ENCODE data around the gene TIMP1.
A peak's percentile ranks its signal among the peaks of the same experiment; 100 is the strongest.
"Not testable (repeated sequence)": the region's sequence is repeated elsewhere in the genome, so short reads cannot be mapped to it uniquely, and the experiment has no call there.

TIMP1 gene

GRCh38 chrX:47603125-47603524, 20.9 kb downstream of the TIMP1 start:
- DNase-seq (ENCODE audit: low spot score); FAIRE-seq: not testable (repeated sequence)

DNA sequence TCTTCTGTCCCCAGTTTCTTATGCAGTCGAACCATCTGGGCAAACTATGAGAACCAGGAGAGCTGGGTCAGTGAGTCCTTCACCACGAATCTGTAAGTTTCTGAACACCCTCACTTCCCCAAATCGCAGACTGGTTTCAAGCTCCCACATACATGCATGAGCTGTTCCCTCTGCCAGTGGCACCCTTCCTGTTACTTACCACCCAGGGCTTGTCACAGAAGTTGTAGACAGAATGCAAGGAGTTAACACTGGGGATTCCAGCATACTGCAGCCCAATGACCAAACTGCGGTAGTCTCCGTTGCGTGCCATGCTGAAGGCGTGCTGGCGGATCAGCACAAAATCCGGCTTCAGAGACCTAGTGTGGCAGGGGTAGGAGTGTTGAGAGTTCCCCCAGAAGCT, 22.8 kb downstream of the TIMP1 start:
- FAIRE-seq, result no peak
- no peak for DNase-seq (ENCODE audit: low spot score)

DNA sequence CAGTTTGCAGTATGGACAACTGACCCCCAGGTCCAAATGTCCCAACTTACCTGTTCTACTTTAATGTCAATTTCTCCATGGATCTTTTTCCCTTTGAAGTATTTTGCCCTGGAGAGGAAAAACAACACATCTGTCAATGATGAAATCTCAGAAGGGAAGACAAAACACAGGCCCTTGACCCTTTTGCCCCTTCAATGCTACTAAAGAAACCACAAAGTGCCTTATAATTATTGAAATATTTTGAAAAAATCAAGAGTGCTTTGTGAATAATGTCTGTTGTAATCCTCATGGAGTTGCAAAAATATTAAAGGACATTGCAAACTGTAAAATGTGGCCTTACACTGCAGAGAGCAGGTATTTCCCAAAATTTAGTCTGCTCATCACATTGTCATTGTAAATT, 24.9 kb downstream of the TIMP1 start:
- FAIRE-seq, result no peak

DNA sequence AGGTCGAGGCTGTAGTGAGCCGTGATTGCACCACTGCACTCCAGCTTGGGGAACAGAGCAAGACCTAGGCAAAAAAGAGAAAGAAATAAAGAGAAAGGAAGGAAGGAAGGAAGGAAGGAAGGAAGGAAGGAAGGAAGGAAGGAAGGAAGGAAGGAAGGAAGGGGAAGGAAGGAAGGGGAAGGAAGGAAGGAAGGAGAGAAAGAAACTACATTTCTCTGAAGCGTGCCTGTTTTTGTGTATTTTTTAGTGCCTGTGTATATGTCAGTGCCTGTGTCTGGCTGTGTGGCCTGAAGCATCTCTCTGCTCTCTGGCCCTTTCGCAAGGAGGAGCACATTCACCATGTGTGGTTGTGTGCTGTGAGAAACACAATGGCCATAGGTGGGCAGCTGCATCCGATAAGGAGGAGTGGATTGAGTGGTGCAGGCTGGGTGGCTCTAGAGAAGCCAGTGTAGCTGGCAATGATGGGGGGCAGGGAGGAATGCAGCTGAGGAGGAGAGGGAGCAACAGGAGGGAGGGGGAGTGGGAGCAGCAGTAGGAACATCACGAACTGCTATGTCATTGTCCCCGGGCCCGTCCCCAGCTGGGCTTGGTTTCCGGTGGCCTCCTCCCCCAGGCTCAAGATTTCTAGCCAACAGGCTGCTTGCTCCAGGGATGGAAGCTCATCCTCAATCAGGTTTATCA, 26.0 kb downstream of the TIMP1 start:
- FAIRE-seq (no peak), DNase-seq (ENCODE audit: low spot score) (no peak)

More for the DNA sequence above, 24.9 kb downstream of the TIMP1 start:
- DNase-seq (ENCODE audit: low spot score), result no peak

- FAIRE-seq (no peak), DNase-seq (ENCODE audit: low spot score) (no peak)
Measured at GRCh38 chrX:47610511-47610910, 28.3 kb downstream of the TIMP1 start.

- DNase-seq (ENCODE audit: low spot score), result no peak
- no peak for FAIRE-seq
Measured at GRCh38 chrX:47611489-47611888, 29.3 kb downstream of the TIMP1 start.

- FAIRE-seq, result no peak
- DNase-seq (ENCODE audit: low spot score), result no peak
Measured at GRCh38 chrX:47611926-47612325, 29.7 kb downstream of the TIMP1 start.

DNA sequence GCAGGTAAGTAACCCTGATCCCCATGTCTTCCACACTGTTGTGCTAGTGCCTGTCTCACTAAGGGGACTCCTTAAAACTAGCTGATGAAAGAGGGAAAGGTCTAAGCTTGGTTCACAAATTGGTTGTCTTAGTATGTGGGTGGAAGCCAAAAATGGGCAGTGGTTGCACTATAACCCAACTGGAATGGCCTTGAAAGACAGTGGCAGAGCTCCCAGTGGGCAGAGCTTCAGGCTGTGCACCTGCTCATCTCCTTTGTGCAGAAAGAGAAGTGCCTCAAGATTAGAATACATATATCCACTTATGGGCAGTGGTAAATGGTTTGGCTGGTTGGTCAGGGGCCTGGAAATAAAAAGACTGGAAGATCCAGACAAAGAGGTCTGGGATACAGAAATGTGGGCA, 30.2 kb downstream of the TIMP1 start:
- FAIRE-seq, result no peak
- DNase-seq (ENCODE audit: low spot score), result no peak

- FAIRE-seq (no peak), DNase-seq (ENCODE audit: low spot score) (no peak)
Measured at GRCh38 chrX:47613082-47613481, 30.8 kb downstream of the TIMP1 start.

- DNase-seq (ENCODE audit: low spot score), result no peak
- no peak for FAIRE-seq
Measured at GRCh38 chrX:47614618-47615017, 32.4 kb downstream of the TIMP1 start.

- FAIRE-seq, result no peak
- no peak for DNase-seq (ENCODE audit: low spot score)
Measured at GRCh38 chrX:47618923-47619485, 36.8 kb downstream of the TIMP1 start.

DNA sequence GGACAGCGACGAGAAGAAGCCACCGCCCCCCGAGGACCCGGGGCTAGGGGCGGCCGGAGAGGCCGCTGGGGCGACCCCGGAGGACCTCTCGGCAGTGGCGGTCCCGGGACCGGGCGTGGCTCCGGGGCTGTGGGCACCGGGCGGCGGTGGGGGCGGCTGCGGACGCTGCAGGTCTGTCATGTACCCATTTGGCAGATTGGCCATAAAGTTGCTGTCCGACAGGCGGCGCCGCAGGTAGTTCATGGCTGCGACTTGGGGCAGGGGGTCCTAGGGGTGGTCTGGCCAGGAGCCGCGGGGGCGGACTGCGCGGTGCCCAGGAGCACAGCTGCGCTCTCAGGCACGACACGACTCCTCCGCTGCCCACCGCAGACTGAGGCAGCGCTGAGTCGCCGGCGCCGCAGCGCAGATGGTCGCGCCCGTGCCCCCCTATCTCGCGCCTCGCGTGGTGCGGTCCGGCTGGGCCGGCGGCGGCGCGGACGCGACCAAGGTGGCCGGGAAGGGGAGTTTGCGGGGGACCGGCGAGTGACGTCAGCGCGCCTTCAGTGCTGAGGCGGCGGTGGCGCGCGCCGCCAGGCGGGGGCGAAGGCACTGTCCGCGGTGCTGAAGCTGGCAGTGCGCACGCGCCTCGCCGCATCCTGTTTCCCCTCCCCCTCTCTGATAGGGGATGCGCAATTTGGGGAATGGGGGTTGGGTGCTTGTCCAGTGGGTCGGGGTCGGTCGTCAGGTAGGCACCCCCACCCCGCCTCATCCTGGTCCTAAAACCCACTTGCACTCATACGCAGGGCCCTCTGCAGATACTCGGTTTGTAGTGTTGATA, 37.5 kb downstream of the TIMP1 start, which contains the start of gene SYN1:
Gene SYN1, minus strand, starts transcription at position 372 of the 817 bp plus-strand sequence. Its CDS starts 129 bp downstream, at position 243.
- FAIRE-seq (peak; percentile 87), DNase-seq (ENCODE audit: low spot score) (peak; percentile 91)

DNA sequence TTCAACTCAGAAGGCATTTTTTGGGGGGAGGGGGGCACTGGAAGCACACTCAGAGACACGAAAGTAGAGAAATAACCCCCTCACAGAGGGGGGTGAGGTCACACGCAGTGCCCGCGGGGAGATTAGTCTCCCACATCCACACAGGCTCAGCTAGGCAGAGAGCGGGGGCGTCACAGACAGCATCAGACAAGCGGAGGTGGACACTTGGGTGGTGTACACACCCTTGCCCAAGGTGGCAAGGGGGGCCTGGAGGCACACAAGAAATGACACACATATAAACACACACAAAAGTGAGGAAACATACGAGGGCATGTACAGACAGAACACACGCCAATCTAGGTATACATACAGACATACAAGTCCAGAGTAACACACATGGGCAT, 38.1 kb downstream of the TIMP1 start:
- no peak for FAIRE-seq

DNA sequence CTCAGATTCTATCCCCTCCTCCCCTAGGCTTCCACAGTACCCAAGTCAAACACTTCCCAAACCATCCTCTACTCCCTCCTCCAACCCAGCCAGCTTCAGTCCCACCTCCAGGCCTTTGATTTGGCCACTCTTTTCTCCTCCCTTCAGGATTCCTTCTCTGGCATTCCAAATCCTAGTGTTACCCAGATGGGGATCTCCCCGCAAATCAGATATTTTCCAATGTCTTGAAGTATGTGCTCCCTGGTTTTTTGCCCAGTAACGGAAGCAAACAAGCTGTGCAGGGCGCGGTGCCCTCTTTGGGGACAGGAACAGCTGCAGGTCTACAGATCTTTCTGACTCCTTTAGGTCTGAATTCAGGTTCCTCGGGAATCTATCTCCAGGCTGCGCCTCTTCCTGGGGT, 39.6 kb downstream of the TIMP1 start:
- FAIRE-seq (no peak), DNase-seq (ENCODE audit: low spot score) (no peak)

More for the DNA sequence above, 38.1 kb downstream of the TIMP1 start:
- no peak for DNase-seq (ENCODE audit: low spot score)

- DNase-seq (ENCODE audit: low spot score) (peak; percentile 67), FAIRE-seq (no peak)
Measured at GRCh38 chrX:47623540-47624027, 41.3 kb downstream of the TIMP1 start.

DNA sequence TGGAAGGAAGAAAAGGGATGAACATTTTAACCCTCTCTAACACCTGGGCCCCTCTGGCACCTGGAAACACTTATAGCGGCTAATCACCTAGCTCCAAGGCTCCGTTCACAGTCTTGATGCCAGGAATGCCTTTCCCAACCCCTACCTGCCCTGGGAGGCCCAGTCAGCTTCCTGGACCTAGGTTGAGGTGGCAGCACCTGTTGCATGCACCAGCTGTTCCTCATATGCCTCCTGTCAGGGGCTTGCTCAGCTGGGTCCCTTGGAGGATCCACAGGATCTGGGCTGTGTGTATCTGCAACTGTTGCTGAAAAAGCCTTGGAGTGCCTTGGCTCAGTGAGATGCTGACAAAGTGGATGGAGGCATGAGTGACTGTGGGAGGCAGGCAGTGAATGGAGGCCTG, 43.1 kb downstream of the TIMP1 start:
- DNase-seq (ENCODE audit: low spot score), result no peak
- no peak for FAIRE-seq

DNA sequence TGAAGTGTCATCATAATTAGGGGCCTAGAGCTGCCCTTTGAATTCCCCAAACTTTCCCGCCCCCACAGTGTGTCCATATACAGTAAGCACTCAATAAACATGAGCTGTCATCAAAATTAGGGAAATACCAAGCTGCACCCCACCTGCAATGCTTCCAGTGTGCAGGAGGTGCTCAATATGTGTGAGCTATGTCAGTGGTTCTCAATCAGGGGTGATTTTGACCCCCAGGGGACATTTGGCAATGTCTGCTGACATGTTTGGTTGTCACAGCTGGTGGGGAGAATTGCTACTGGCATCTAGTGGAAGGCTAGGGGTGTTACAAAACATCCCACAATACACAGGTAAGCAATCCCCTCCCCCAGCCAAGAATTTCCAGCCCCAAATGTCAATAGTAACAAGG, 46.7 kb downstream of the TIMP1 start:
- FAIRE-seq (no peak), DNase-seq (ENCODE audit: low spot score) (no peak)

DNA sequence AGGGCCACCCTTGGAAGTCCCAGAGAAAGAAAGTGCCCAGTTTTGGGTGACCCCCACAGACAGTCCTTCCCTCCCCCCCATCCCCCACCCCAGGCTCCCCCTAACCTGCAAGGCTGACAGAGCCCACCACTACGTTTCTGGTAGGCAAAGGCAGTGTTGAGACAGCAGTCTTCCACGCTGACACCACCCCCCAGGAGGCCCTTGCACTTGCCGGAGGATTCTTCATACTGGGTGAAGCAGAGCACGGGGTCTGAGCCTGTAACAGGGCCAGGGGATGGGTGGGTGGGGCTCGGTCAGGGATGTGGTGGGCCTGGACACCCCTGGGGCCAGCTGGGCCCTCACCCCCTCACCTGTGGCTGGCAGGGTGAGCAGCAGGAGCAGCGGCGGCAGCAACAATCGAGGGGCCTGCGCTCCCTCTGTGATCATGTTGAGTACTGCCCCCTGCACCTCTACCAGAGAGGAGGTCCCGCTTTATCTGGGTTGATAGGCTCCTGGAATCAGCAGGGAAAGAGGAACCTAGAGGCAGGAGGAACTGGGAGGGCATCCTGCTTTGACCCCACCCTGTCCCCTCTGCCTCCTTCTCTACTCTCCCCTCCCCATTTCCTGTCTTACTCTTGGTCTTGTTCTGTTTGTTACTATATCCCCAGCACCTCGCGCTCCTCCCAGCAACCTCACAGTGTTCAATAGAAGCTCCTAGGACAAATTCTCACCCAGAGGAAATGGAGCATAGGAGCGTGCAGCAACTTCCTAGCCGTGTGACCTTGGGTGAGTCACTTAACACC, 47.4 kb downstream of the TIMP1 start, which contains the start of gene CFP:
Gene CFP, minus strand, starts transcription at position 512 of the 782 bp plus-strand sequence. Its CDS starts 86 bp downstream, at position 426.
- DNase-seq (ENCODE audit: low spot score) (no peak), FAIRE-seq (no peak)

GRCh38 chrX:47631676-47632075, 49.4 kb downstream of the TIMP1 start:
- DNase-seq (ENCODE audit: low spot score), result no peak
- FAIRE-seq, result no peak

GRCh38 chrX:47632666-47633065, 50.4 kb downstream of the TIMP1 start:
- DNase-seq (ENCODE audit: low spot score) (no peak), FAIRE-seq (no peak)

Measured in urothelium cell line (cell line).